GM12878 (cell line): ENCODE data around the gene PXT1. TPM values are rescaled to one million over a fixed set of nuclear protein-coding genes. Genes with fewer than 3 reads are reported as not detected.

Source experiments
- CBX5 ChIP-seq: sonication (generic); IDR thresholded peaks from 2 replicates; pipeline ENCODE4 v1.6.1; 2016; ENCODE audit warnings: low read depth, moderate library complexity, mild to moderate bottlenecking, inconsistent platforms
- CEBPB ChIP-seq, 2 experiments: fragments of 150-350 bp in 1 of 2; IDR thresholded peaks; 2 replicates each; pipeline ENCODE4 v1.6.1; 2012 to 2014; ENCODE audit warnings: low read depth in 2 of 2, low read length in 2 of 2, borderline replicate concordance in 1 of 2, inconsistent platforms in 1 of 2
- HCFC1 ChIP-seq: fragments of 150-350 bp; IDR thresholded peaks from 2 replicates; pipeline ENCODE4 v1.6.1; 2014; ENCODE audit warnings: low read length
- STAT1 ChIP-seq: fragments of 450-650 bp; conservative IDR thresholded peaks from 2 replicates; pipeline ENCODE4 v1.6.1; 2014; ENCODE audit warnings: antibody characterized with exemption, mild to moderate bottlenecking
- polyA plus RNA-seq, 11 experiments: library from polyadenylated mRNA; depleted of rRNA in 4 of 11; unstranded in 6 of 11; stranded (reverse) in 5 of 11; fragments of >200 nt; fragmentation: Nextera tagmentation in 4 of 11; fragmentation: Illumina TruSeq in 1 of 11; extraction: Ambion mirVana in 4 of 11; extraction: Trizol in 1 of 11; gene quantifications; 1 replicate in 1 of 11; 2 replicates in 10 of 11; pipeline versions ENCODE4 v1.2.1 to v1.2.3, GENCODE V29; 2011 to 2016; ENCODE audit warnings: inconsistent platforms in 2 of 11, missing spikeins in 2 of 11, low read depth in 1 of 11
- total RNA-seq, 4 experiments: library from RNA; depleted of rRNA in 3 of 4; stranded (reverse); fragments of >200 nt in 3 of 4; fragmentation: Illumina TruSeq in 1 of 4; extraction: Trizol in 1 of 4; gene quantifications; 2 replicates each; pipeline versions ENCODE4 v1.2.1 to v1.2.3, GENCODE V29; 2013 to 2021
- TF ChIP-seq, protein P1 (sequence below): IDR thresholded peaks from 2 replicates; pipeline ENCODE4 v1.6.1; 2012; ENCODE audit warnings: low read depth, low read length, improper control_type of control experiment
- TF ChIP-seq, protein P2 (sequence below): fragments of 450-650 bp; IDR thresholded peaks from 2 replicates; pipeline ENCODE4 v1.6.1; 2017; ENCODE audit warnings: mild to moderate bottlenecking, moderate library complexity

The PXT1 gene
- total and polyA plus RNA-seq, 10 of the 15 experiments (the other 5 are each of a cell fraction or from before 2014, with no cell fraction given), result 0.27 to 2.9 (median 0.50) TPM

DNA sequence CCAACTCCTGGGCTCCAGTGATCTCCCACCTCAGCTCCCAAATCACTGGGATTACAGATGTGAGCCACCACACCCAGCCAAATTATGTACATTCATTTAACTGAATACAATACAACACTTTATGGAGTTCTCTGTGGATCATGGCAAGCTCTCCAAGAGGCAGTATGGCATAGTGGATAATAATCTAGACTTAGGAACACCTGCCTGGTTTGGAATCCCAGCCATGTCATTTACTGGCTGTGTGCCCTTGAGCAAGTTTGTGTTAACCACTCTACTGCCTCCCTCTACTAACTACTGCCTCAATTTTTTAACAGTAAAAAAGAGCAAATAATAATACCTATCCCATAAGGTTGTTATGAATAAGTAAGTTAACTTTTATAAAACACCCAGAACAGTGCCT lies 53.3 kb downstream of the PXT1 start (continued):
- TF ChIP-seq, protein P1, sequence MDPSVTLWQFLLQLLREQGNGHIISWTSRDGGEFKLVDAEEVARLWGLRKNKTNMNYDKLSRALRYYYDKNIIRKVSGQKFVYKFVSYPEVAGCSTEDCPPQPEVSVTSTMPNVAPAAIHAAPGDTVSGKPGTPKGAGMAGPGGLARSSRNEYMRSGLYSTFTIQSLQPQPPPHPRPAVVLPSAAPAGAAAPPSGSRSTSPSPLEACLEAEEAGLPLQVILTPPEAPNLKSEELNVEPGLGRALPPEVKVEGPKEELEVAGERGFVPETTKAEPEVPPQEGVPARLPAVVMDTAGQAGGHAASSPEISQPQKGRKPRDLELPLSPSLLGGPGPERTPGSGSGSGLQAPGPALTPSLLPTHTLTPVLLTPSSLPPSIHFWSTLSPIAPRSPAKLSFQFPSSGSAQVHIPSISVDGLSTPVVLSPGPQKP, result no peak
- no peak for TF ChIP-seq STAT1
- no peak for TF ChIP-seq CBX5
- TF ChIP-seq, protein P2, sequence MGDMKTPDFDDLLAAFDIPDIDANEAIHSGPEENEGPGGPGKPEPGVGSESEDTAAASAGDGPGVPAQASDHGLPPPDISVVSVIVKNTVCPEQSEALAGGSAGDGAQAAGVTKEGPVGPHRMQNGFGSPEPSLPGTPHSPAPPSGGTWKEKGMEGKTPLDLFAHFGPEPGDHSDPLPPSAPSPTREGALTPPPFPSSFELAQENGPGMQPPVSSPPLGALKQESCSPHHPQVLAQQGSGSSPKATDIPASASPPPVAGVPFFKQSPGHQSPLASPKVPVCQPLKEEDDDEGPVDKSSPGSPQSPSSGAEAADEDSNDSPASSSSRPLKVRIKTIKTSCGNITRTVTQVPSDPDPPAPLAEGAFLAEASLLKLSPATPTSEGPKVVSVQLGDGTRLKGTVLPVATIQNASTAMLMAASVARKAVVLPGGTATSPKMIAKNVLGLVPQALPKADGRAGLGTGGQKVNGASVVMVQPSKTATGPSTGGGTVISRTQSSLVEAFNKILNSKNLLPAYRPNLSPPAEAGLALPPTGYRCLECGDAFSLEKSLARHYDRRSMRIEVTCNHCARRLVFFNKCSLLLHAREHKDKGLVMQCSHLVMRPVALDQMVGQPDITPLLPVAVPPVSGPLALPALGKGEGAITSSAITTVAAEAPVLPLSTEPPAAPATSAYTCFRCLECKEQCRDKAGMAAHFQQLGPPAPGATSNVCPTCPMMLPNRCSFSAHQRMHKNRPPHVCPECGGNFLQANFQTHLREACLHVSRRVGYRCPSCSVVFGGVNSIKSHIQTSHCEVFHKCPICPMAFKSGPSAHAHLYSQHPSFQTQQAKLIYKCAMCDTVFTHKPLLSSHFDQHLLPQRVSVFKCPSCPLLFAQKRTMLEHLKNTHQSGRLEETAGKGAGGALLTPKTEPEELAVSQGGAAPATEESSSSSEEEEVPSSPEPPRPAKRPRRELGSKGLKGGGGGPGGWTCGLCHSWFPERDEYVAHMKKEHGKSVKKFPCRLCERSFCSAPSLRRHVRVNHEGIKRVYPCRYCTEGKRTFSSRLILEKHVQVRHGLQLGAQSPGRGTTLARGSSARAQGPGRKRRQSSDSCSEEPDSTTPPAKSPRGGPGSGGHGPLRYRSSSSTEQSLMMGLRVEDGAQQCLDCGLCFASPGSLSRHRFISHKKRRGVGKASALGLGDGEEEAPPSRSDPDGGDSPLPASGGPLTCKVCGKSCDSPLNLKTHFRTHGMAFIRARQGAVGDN, result no peak
- no peak for TF ChIP-seq CEBPB (IDR thresholded peaks at IDR 0.05; ENCODE audit: borderline replicate concordance in 1 of 2, low read depth in 2 of 2, low read length in 2 of 2)
- TF ChIP-seq HCFC1, result no peak
- TF ChIP-seq, all 136 proteins: peak for 0
